HepG2 (cell line): Measurements from ENCODE around the gene SNX15. TPM values are rescaled to one million over a fixed set of nuclear protein-coding genes. Genes with fewer than 3 reads are reported as not detected.

Experiments used
- HINFP ChIP-seq: sonication (generic); formaldehyde crosslinking; IDR thresholded peaks from 2 replicates; pipeline ENCODE4 v1.4.0; 2020; ENCODE audit warnings: low read depth, mild to moderate bottlenecking, missing genetic modification reagents
- HOXA5 ChIP-seq: sonication (generic); formaldehyde crosslinking; IDR thresholded peaks from 2 replicates; pipeline ENCODE4 v1.4.0; 2020; ENCODE audit warnings: missing genetic modification reagents
- KLF11 ChIP-seq: IDR thresholded peaks from 2 replicates; pipeline ENCODE4 v1.6.1; 2016; ENCODE audit warnings: missing compliant biosample characterization
- MLX ChIP-seq: IDR thresholded peaks from 2 replicates; pipeline ENCODE4 v1.6.1; 2016
- PLRG1 ChIP-seq: fragments of 450-650 bp; conservative IDR thresholded peaks from 2 replicates; pipeline ENCODE4 v1.6.1; 2016
- RBM39 ChIP-seq: fragments of 200-400 bp; formaldehyde crosslinking; IDR thresholded peaks from one replicate; pipeline ENCODE4 v1.6.1; 2018; ENCODE audit warnings: antibody characterized with exemption, mild to moderate bottlenecking, low read depth, low read length; ENCODE audit not compliant: poor library complexity, severe bottlenecking
- SALL1 ChIP-seq: sonication (generic); formaldehyde crosslinking; IDR thresholded peaks from 2 replicates; pipeline ENCODE4 v1.8.0; 2022; ENCODE audit warnings: mild to moderate bottlenecking, missing genetic modification reagents
- SSRP1 ChIP-seq: IDR thresholded peaks from 2 replicates; pipeline ENCODE4 v1.6.1; 2016; ENCODE audit warnings: control low read depth
- ZBTB40 ChIP-seq, 2 experiments: fragments of 450-650 bp in 1 of 2; sonication (generic) in 1 of 2; formaldehyde crosslinking in 1 of 2; IDR thresholded peaks; 2 replicates each; pipeline versions ENCODE4 v1.6.1 to v1.8.0; 2016 to 2022; ENCODE audit warnings: antibody characterized with exemption in 1 of 2, mild to moderate bottlenecking in 1 of 2, missing genetic modification reagents in 1 of 2
- ZFAT ChIP-seq: sonication (generic); formaldehyde crosslinking; conservative IDR thresholded peaks from 2 replicates; pipeline ENCODE4 v1.8.1; 2023; ENCODE audit warnings: missing genetic modification reagents, inconsistent platforms
- ZNF570 ChIP-seq: sonication (generic); formaldehyde crosslinking; IDR thresholded peaks from 2 replicates; pipeline ENCODE4 v1.4.0; 2020; ENCODE audit warnings: mild to moderate bottlenecking, missing genetic modification reagents, borderline replicate concordance
- ZNF704 ChIP-seq: sonication (generic); formaldehyde crosslinking; IDR thresholded peaks from 2 replicates; pipeline ENCODE4 v1.8.1; 2023; ENCODE audit warnings: mild to moderate bottlenecking, inconsistent platforms, moderate library complexity, missing genetic modification reagents, borderline replicate concordance
- ZNF790 ChIP-seq: sonication (generic); formaldehyde crosslinking; IDR thresholded peaks from 2 replicates; pipeline ENCODE4 v1.8.0; 2022; ENCODE audit warnings: missing genetic modification reagents, mild to moderate bottlenecking, borderline replicate concordance
- ZSCAN12 ChIP-seq: sonication (generic); formaldehyde crosslinking; IDR thresholded peaks from 2 replicates; pipeline ENCODE4 v1.9.0; 2021; ENCODE audit warnings: mild to moderate bottlenecking, missing genetic modification reagents
- ZSCAN25 ChIP-seq: sonication (generic); formaldehyde crosslinking; IDR thresholded peaks from 2 replicates; pipeline ENCODE4 v1.8.0; 2022; ENCODE audit warnings: mild to moderate bottlenecking, missing genetic modification reagents
- polyA plus RNA-seq, 8 experiments: library from polyadenylated mRNA; depleted of rRNA in 3 of 8; stranded (reverse) in 7 of 8; unstranded in 1 of 8; fragments of >200 nt; fragmentation: Illumina TruSeq in 4 of 8; extraction: Trizol in 4 of 8; gene quantifications; 2 replicates each; pipeline versions ENCODE4 v1.2.1 to v1.2.3, GENCODE V29; 2011 to 2016; ENCODE audit warnings: low read depth in 4 of 8, missing spikeins in 1 of 8, mixed read lengths in 1 of 8; ENCODE audit not compliant: insufficient read depth in 1 of 8
- total RNA-seq, 5 experiments: library from RNA; depleted of rRNA; stranded (reverse); fragments of >200 nt; fragmentation: Illumina TruSeq; extraction: Trizol; gene quantifications; 2 replicates each; pipeline ENCODE4 v1.2.3, GENCODE V29; 2016; ENCODE audit warnings: low read depth in 1 of 5
- TF ChIP-seq, protein P1 (sequence below): sonication (generic); formaldehyde crosslinking; IDR thresholded peaks from 2 replicates; pipeline ENCODE4 v1.5.1; 2020; ENCODE audit warnings: missing genetic modification reagents, mild to moderate bottlenecking, borderline replicate concordance

Gene SNX15
- total and polyA plus RNA-seq, 2 of the 13 experiments (the other 11 are each of a cell fraction or from before 2014, with no cell fraction given) = 19.1 to 22.6 TPM

GRCh38 chr11:65019824-65020223, 7.4 kb upstream of the SNX15 start (continued):
- TF ChIP-seq ZBTB40 (IDR thresholded peaks at IDR 0.05) (no peak), ZBTB40 (CRISPR knock-in tag; IDR thresholded peaks at IDR 0.05) (no peak), HOXA5 (CRISPR knock-in tag) (no peak), PLRG1 (no peak), ZNF704 (no peak), KLF11 (CRISPR knock-in tag) (no peak), ZSCAN25 (CRISPR knock-in tag) (no peak), HINFP (CRISPR knock-in tag) (no peak), ZNF790 (no peak), ZSCAN12 (CRISPR knock-in tag) (no peak), RBM39 (no peak), ZNF570 (CRISPR knock-in tag) (no peak), ZFAT (CRISPR knock-in tag) (no peak), SSRP1 (no peak), MLX (CRISPR knock-in tag) (no peak), SALL1 (peak; percentile 58)
- TF ChIP-seq, protein P1, sequence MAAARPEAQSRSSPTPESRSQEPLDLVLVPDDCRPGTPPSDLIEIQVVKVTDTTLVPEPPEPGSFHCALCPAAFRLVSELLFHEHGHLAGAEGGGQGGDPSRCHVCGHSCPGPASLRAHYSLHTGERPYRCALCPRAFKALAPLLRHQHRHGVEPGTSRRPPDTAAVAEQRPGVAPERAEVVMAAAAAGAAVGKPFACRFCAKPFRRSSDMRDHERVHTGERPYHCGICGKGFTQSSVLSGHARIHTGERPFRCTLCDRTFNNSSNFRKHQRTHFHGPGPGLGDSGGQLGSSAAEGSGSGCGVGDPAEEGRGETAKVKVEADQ (CRISPR knock-in tag) = no peak
